Neural progenitor cell (in vitro differentiated cells): ENCODE data around the gene CTNNB1. TPM values are rescaled to one million over a fixed set of nuclear protein-coding genes. Genes with fewer than 3 reads are reported as not detected.

ENCODE experiments used
- DNase-seq: peaks from one replicate; pipeline ENCODE4 v3.0.0-alpha.2; 2016; ENCODE audit warnings: low spot score
- H2AFZ ChIP-seq: fragments of 200-600 bp; sonication (generic); replicated peaks from 2 replicates; pipeline ENCODE4 v1.6.1; 2016; ENCODE audit warnings: antibody characterized with exemption
- H3F3A ChIP-seq: fragments of 200-600 bp; sonication (generic); 2 replicates; pipeline ENCODE4 v1.6.1; 2016; ENCODE audit warnings: antibody characterized with exemption, low read depth
- H3K27ac ChIP-seq: fragments of 200-600 bp; sonication (generic); 2 replicates; pipeline ENCODE4 v1.5.1; 2016; ENCODE audit warnings: mild to moderate bottlenecking
- H3K27me3 ChIP-seq: fragments of 200-600 bp; sonication (generic); 2 replicates; pipeline ENCODE4 v1.6.1; 2016; ENCODE audit warnings: mild to moderate bottlenecking, moderate library complexity
- H3K36me3 ChIP-seq: fragments of 200-600 bp; sonication (generic); 2 replicates; pipeline ENCODE4 v1.5.1; 2016
- H3K4me1 ChIP-seq: fragments of 200-600 bp; sonication (generic); 2 replicates; pipeline ENCODE4 v1.6.1; 2016; ENCODE audit warnings: mixed run types
- H3K4me2 ChIP-seq: fragments of 200-600 bp; sonication (generic); 2 replicates; pipeline ENCODE4 v1.6.1; 2016
- H3K4me3 ChIP-seq: fragments of 200-600 bp; sonication (generic); 2 replicates; pipeline ENCODE4 v1.5.1; 2016
- H3K79me2 ChIP-seq: fragments of 200-600 bp; sonication (generic); 2 replicates; pipeline ENCODE4 v1.6.1; 2016; ENCODE audit warnings: low read depth
- H3K9ac ChIP-seq: fragments of 200-600 bp; sonication (generic); 2 replicates; pipeline ENCODE4 v1.6.1; 2016
- H3K9me3 ChIP-seq: fragments of 200-600 bp; sonication (generic); 2 replicates; pipeline ENCODE4 v1.5.1; 2016; ENCODE audit warnings: low read depth
- H4K20me1 ChIP-seq: fragments of 200-600 bp; sonication (generic); 2 replicates; pipeline ENCODE4 v1.6.1; 2016; ENCODE audit warnings: low read depth
- H3K27ac Mint-ChIP-seq: 3 replicates; pipeline ENCODE4 v1.8.0; 2021; ENCODE audit warnings: mixed read lengths
- H3K27me3 Mint-ChIP-seq: 2 replicates; pipeline ENCODE4 v1.8.0; 2022; ENCODE audit warnings: low read depth, mild to moderate bottlenecking, inconsistent platforms, moderate library complexity, mixed read lengths; ENCODE audit not compliant: insufficient read depth
- H3K36me3 Mint-ChIP-seq: 3 replicates; pipeline ENCODE4 v1.8.0; 2021; ENCODE audit warnings: mixed read lengths
- H3K4me1 Mint-ChIP-seq: 3 replicates; pipeline ENCODE4 v1.8.0; 2021; ENCODE audit warnings: mixed read lengths
- H3K4me3 Mint-ChIP-seq: 3 replicates; pipeline ENCODE4 v1.8.0; 2021; ENCODE audit warnings: mild to moderate bottlenecking, moderate library complexity, mixed read lengths
- H3K9me3 Mint-ChIP-seq: 3 replicates; pipeline ENCODE4 v1.8.0; 2020; ENCODE audit warnings: mixed read lengths
- EZH2 ChIP-seq: fragments of 200-600 bp; sonication (generic); IDR thresholded peaks from 2 replicates; pipeline ENCODE4 v1.6.1; 2017; ENCODE audit warnings: antibody characterized with exemption, mild to moderate bottlenecking, moderate library complexity
- EZH2phosphoT487 ChIP-seq: fragments of 200-600 bp; sonication (generic); IDR thresholded peaks from 2 replicates; pipeline ENCODE4 v1.6.1; 2017; ENCODE audit warnings: antibody characterized with exemption
- total RNA-seq: library from RNA; depleted of rRNA; stranded (reverse); fragments of >200 nt; gene quantifications from 2 replicates; pipeline ENCODE4 v1.2.3, GENCODE V29; 2015; ENCODE audit warnings: low replicate concordance
- TF ChIP-seq, protein P1 (sequence below): fragments of 200-600 bp; sonication (generic); IDR thresholded peaks from 2 replicates; pipeline ENCODE4 v1.5.1; 2017; ENCODE audit warnings: antibody characterized with exemption, mild to moderate bottlenecking

The CTNNB1 gene
- total RNA-seq, 1 donor from 2014 or later, result 566 TPM

DNA sequence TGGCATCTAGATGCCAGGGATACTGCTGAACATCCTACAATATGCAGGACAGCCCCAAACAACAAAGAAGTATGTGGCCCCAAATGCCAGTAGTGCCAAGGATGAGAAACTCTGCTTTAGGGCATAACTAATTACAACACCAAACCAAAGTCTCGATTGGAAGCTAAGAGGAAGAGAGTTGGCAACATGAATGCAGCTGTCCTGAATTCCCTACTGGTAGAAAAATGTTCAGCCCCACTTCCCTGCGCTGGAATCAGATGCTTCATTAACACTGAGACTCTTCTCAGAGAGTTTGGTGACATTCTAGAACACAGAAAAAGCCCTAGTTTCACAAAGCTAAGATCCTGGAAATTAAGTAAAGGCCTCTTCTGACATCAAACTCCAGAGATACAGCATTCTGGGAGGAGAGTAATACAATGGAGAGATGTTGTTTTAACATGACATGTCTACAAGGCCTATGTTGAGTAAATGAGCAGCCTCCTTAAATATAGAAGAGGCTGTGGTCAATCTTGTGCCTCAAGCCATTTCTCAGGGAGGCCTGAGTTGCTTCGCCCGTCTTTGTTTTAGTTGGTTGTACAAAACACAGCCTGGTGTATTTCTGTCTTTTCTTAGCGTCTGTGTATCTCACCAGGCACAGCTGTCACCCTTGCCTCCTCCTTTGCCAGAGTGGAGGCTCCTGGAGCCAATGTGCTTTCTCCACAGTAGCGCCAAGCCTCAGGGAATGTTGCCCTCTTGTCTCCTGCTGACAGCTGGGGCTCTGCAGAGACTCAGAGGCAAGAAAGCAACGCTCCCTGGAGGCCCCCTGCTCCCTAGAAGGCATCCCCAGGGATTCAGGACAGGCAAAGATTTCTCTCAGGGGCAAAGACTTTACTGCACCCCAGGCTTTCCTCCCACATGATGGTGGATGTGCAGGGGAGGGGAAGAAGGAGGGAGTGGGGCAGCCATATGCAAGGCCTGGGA, 25.1 kb upstream of the CTNNB1 start:
- Mint-ChIP-seq H3K36me3 (no peaks in the 10 kb centered on the region), H3K27ac (no peak overlapping the region), H3K4me3 (no peak overlapping the region), H3K9me3 (no peaks in the 10 kb centered on the region), H3K27me3 (peaks cover 8% of the 10 kb centered on the region), H3K4me1 (peaks cover 33% of the 10 kb centered on the region)
- H3K4me3 ChIP-seq, result no peak overlapping the region
- no peaks in the 10 kb centered on the region for H3K27me3 ChIP-seq
- no peaks in the 10 kb centered on the region for H4K20me1 ChIP-seq
- H3K36me3 ChIP-seq, result no peaks in the 10 kb centered on the region
- H3K9ac ChIP-seq, result no peak overlapping the region
- no peak for DNase-seq
- TF ChIP-seq, protein P1, sequence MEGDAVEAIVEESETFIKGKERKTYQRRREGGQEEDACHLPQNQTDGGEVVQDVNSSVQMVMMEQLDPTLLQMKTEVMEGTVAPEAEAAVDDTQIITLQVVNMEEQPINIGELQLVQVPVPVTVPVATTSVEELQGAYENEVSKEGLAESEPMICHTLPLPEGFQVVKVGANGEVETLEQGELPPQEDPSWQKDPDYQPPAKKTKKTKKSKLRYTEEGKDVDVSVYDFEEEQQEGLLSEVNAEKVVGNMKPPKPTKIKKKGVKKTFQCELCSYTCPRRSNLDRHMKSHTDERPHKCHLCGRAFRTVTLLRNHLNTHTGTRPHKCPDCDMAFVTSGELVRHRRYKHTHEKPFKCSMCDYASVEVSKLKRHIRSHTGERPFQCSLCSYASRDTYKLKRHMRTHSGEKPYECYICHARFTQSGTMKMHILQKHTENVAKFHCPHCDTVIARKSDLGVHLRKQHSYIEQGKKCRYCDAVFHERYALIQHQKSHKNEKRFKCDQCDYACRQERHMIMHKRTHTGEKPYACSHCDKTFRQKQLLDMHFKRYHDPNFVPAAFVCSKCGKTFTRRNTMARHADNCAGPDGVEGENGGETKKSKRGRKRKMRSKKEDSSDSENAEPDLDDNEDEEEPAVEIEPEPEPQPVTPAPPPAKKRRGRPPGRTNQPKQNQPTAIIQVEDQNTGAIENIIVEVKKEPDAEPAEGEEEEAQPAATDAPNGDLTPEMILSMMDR, result no peak
- TF ChIP-seq EZH2, result no peak
- no peak for TF ChIP-seq EZH2phosphoT487
- no peaks in the 10 kb centered on the region for H3K79me2 ChIP-seq
- H3K27ac ChIP-seq, result no peak overlapping the region
- H3K4me1 ChIP-seq, result peaks cover 17% of the 10 kb centered on the region
- H3K9me3 ChIP-seq, result no peaks in the 10 kb centered on the region
- H2AFZ ChIP-seq, result no peak overlapping the region
- no peak overlapping the region for H3K4me2 ChIP-seq
- H3F3A ChIP-seq, result no peaks in the 10 kb centered on the region

DNA sequence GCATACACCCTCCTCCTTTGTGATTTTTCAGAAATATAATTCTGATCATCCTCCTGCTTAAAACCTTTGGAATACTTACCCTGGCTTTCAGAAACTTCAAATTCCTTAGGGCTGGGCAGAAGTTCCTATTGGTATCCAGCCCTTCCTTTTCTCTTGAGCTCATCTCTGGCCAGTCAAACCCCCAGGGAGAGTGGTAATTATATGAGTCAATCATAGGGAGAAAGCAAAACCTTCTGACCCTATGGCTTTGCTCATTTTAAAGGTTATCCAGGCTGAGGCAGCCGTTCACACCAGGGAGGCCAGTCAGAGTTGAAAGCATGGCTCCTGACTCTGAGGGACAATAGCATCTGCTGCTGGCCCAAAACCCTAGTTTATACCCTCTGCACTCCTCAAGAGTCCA, 23.9 kb upstream of the CTNNB1 start:
- Mint-ChIP-seq H3K4me1 (peaks cover 33% of the 10 kb centered on the region), H3K27me3 (peaks cover 6% of the 10 kb centered on the region), H3K27ac (peak overlapping the region; percentile 34), H3K9me3 (no peaks in the 10 kb centered on the region), H3K4me3 (peak overlapping the region; percentile 24), H3K36me3 (no peaks in the 10 kb centered on the region)
- Histone ChIP-seq H3F3A (no peaks in the 10 kb centered on the region), H3K9me3 (no peaks in the 10 kb centered on the region), H3K4me2 (peak overlapping the region; percentile 53), H3K79me2 (no peaks in the 10 kb centered on the region), H3K4me3 (no peak overlapping the region), H3K36me3 (no peaks in the 10 kb centered on the region), H4K20me1 (no peaks in the 10 kb centered on the region), H3K9ac (no peak overlapping the region), H3K27ac (no peak overlapping the region), H2AFZ (no peak overlapping the region), H3K4me1 (peaks cover 17% of the 10 kb centered on the region), H3K27me3 (no peaks in the 10 kb centered on the region)
- TF ChIP-seq, protein P1, result no peak
- TF ChIP-seq EZH2, result no peak
- no peak for TF ChIP-seq EZH2phosphoT487
- peak; percentile 33 for DNase-seq

DNA sequence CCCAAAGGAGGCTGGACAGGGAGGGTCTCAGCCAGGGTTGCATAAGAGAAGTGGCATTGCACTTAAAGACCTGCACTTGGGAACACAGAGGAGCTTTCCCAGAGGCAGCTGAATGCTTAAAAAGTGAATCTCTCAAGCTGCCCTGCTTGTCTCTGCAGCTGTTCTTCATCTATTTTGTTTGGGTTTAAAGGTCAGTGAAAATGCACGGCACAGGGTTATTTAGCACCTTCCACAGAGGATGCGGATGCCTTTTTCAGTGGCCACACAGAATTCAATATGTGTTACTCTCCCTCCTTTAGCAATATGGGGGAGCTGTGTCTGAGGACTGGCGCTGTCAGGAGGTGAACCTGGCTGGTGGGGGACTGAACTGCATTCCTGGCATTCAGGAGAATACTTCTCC, 22.7 kb upstream of the CTNNB1 start:
- Histone ChIP-seq H3K36me3 (no peaks in the 10 kb centered on the region), H3K79me2 (no peaks in the 10 kb centered on the region), H3K4me1 (peaks cover 17% of the 10 kb centered on the region), H2AFZ (no peak overlapping the region), H3K9me3 (no peaks in the 10 kb centered on the region), H3K27me3 (no peaks in the 10 kb centered on the region), H3F3A (no peaks in the 10 kb centered on the region), H3K4me2 (no peak overlapping the region), H4K20me1 (no peaks in the 10 kb centered on the region), H3K4me3 (no peak overlapping the region), H3K27ac (no peak overlapping the region), H3K9ac (no peak overlapping the region)
- TF ChIP-seq EZH2 (no peak), EZH2phosphoT487 (no peak)
- TF ChIP-seq, protein P1, result no peak
- Mint-ChIP-seq H3K36me3 (no peaks in the 10 kb centered on the region), H3K27ac (peak overlapping the region; percentile 61), H3K9me3 (no peaks in the 10 kb centered on the region), H3K27me3 (peaks cover 6% of the 10 kb centered on the region), H3K4me3 (no peak overlapping the region), H3K4me1 (peaks cover 24% of the 10 kb centered on the region)
- no peak for DNase-seq
